K562 (cell line): ENCODE data around the gene GATA5. TPM values are rescaled to one million over a fixed set of nuclear protein-coding genes. Genes with fewer than 3 reads are reported as not detected.

Experiments
- ADNP ChIP-seq: fragments of 200-800 bp; sonication (Bioruptor generic); IDR thresholded peaks from 2 replicates; pipeline ENCODE4 v1.6.1; 2016; ENCODE audit warnings: missing genetic modification characterization, missing compliant biosample characterization
- BRCA1 ChIP-seq, 2 experiments: fragments of 450-650 bp in 1 of 2; sonication (generic) in 1 of 2; formaldehyde crosslinking in 1 of 2; IDR thresholded peaks; 2 replicates each; pipeline versions ENCODE4 v1.5.0 to v1.6.1; 2017 to 2020; ENCODE audit warnings: mild to moderate bottlenecking in 1 of 2, missing genetic modification reagents in 1 of 2
- CREB1 ChIP-seq, 2 experiments: sonication (generic) in 1 of 2; formaldehyde crosslinking in 1 of 2; IDR thresholded peaks; 2 replicates each; pipeline versions ENCODE4 v1.6.1 to v1.8.0; 2012 to 2022; ENCODE audit warnings: inconsistent platforms in 1 of 2, mild to moderate bottlenecking in 1 of 2, missing genetic modification reagents in 1 of 2, moderate library complexity in 1 of 2
- FOXP1 ChIP-seq: sonication (generic); formaldehyde crosslinking; IDR thresholded peaks from 2 replicates; pipeline ENCODE4 v1.8.0; 2022; ENCODE audit warnings: mild to moderate bottlenecking, missing genetic modification reagents
- HDAC3 ChIP-seq: fragments of 450-650 bp; IDR thresholded peaks from 2 replicates; pipeline ENCODE4 v1.6.1; 2018; ENCODE audit warnings: borderline replicate concordance, mild to moderate bottlenecking, moderate library complexity; ENCODE audit not compliant: partially characterized antibody
- NEUROD1 ChIP-seq: fragments of 150-350 bp; IDR thresholded peaks from 2 replicates; pipeline ENCODE4 v1.6.1; 2014; ENCODE audit warnings: borderline replicate concordance, low read length, low read depth; ENCODE audit not compliant: partially characterized antibody
- NFE2L1 ChIP-seq: fragments of 450-650 bp; IDR thresholded peaks from 2 replicates; pipeline ENCODE4 v1.6.1; 2016; ENCODE audit warnings: missing genetic modification characterization, low read depth, mild to moderate bottlenecking, missing compliant biosample characterization, moderate library complexity, borderline replicate concordance
- POLR2G ChIP-seq: fragments of 200-400 bp; formaldehyde crosslinking; IDR thresholded peaks from 2 replicates; pipeline ENCODE4 v1.6.1; 2017; ENCODE audit warnings: low read depth, mild to moderate bottlenecking, antibody characterized with exemption, low read length, moderate library complexity
- POLR3G ChIP-seq: IDR thresholded peaks from 2 replicates; pipeline ENCODE4 v1.6.1; 2011; ENCODE audit not compliant: insufficient read length, insufficient replicate concordance; ENCODE audit errors: extremely low read depth
- RBFOX2 ChIP-seq: fragments of 200-400 bp; formaldehyde crosslinking; IDR thresholded peaks from 2 replicates; pipeline ENCODE4 v1.6.1; 2017; ENCODE audit warnings: low read depth, mild to moderate bottlenecking, low read length, moderate library complexity
- RBM17 ChIP-seq: fragments of 200-400 bp; formaldehyde crosslinking; IDR thresholded peaks from 2 replicates; pipeline ENCODE4 v1.6.1; 2017; ENCODE audit warnings: low read depth, mild to moderate bottlenecking, low read length, borderline replicate concordance
- SP2 ChIP-seq: IDR thresholded peaks from 2 replicates; pipeline ENCODE4 v1.6.1; 2011; ENCODE audit warnings: mild to moderate bottlenecking, low read depth, low read length, moderate library complexity; ENCODE audit not compliant: poor library complexity, severe bottlenecking; ENCODE audit errors: extremely low read depth
- SRSF7 ChIP-seq: fragments of 200-400 bp; formaldehyde crosslinking; optimal IDR thresholded peaks from 2 replicates; pipeline ENCODE3; 2017; ENCODE audit warnings: mild to moderate bottlenecking, low read depth, low read length
- STAT6 ChIP-seq: sonication (generic); formaldehyde crosslinking; IDR thresholded peaks from 2 replicates; pipeline ENCODE4 v1.8.1; 2023; ENCODE audit warnings: mild to moderate bottlenecking, missing genetic modification reagents
- YY1 ChIP-seq, 3 experiments: IDR thresholded peaks; 2 replicates each; pipeline ENCODE4 v1.6.1; 2011; ENCODE audit warnings: low read length in 2 of 3, mild to moderate bottlenecking in 2 of 3, moderate library complexity in 2 of 3, borderline replicate concordance in 1 of 3, control low read depth in 1 of 3, low read depth in 1 of 3; ENCODE audit not compliant: insufficient read depth in 3 of 3, insufficient replicate concordance in 2 of 3, control insufficient read depth in 1 of 3, insufficient read length in 1 of 3; ENCODE audit errors: extremely low read depth in 1 of 3
- ZNF395 ChIP-seq: fragments of 200-800 bp; sonication (Bioruptor generic); IDR thresholded peaks from 2 replicates; pipeline ENCODE4 v1.6.1; 2017; ENCODE audit warnings: missing genetic modification characterization, missing compliant biosample characterization
- polyA plus RNA-seq, 8 experiments: library from polyadenylated mRNA; depleted of rRNA in 4 of 8; stranded (reverse) in 5 of 8; unstranded in 3 of 8; fragments of >200 nt; fragmentation: Nextera tagmentation in 2 of 8; fragmentation: Illumina TruSeq in 1 of 8; extraction: Ambion mirVana in 2 of 8; extraction: Trizol in 1 of 8; gene quantifications; 2 replicates each; pipeline versions ENCODE4 v1.2.1 to v1.2.3, GENCODE V29; 2011 to 2014; ENCODE audit warnings: inconsistent platforms in 1 of 8, missing spikeins in 1 of 8
- total RNA-seq, 7 experiments: library from RNA; depleted of rRNA in 6 of 7; stranded (reverse); fragments of >200 nt in 6 of 7; fragmentation: Illumina TruSeq in 2 of 7; extraction: Trizol in 2 of 7; gene quantifications; 2 replicates each; pipeline versions ENCODE4 v1.2.1 to v1.2.3, GENCODE V29; 2011 to 2021; ENCODE audit warnings: low replicate concordance in 1 of 7
- TF ChIP-seq, protein P1 (sequence below): fragments of 250-450 bp; sonication (Bioruptor Pico); IDR thresholded peaks from 2 replicates; pipeline ENCODE4 v1.5.0; 2020; ENCODE audit warnings: mild to moderate bottlenecking
- TF ChIP-seq, protein P2 (sequence below), 3 experiments: fragments of 200-800 bp in 1 of 3; sonication (Bioruptor generic) in 1 of 3; sonication (generic) in 1 of 3; formaldehyde crosslinking in 1 of 3; IDR thresholded peaks; 2 replicates each; pipeline versions ENCODE4 v1.6.1 to v1.8.0; 2016 to 2022; ENCODE audit warnings: mild to moderate bottlenecking in 2 of 3, missing compliant biosample characterization in 2 of 3, missing genetic modification characterization in 2 of 3, missing genetic modification reagents in 1 of 3

GATA5 gene
- total and polyA plus RNA-seq, 9 of the 15 experiments (the other 6 are each of a cell fraction or from before 2014, with no cell fraction given), result 0.09 to 0.57 (median 0.20) TPM; not detected in 3

DNA sequence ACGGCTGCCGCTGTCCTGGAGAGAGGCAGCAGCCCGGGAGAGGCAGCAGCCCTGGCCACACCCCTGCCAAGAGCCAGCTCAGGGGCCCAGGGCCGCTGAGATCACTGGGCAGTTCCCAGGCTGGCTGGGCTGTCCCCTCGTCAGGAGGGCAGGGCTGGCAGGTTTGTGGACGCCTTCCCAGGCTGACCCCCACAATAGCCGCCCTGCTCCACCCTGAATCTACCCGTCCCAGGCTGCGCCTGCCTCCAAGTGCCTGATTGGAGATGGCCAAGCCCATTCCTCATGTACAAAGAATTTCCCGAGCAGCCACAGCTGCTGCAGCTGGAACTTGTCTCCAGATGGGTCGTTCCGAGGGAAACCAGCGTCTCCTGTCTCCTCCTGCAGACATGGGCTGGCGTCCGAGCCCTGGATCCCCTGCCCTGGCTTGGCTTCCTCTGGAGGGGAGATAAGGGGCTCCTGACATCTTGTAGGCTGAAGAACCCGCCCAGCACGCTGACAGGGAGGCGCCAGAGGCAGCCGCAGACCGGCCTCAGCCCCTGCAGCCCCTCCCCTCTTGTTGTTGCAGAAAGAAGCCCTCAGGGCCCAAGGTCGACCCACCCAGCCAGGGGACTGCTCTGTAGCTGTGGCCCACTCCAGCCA lies 9.4 kb upstream of the GATA5 start (continued):
- TF ChIP-seq BRCA1 (IDR thresholded peaks at IDR 0.05) (no peak), BRCA1 (CRISPR knock-in tag; IDR thresholded peaks at IDR 0.05) (no peak), SP2 (no peak), YY1 (IDR thresholded peaks at IDR 0.05; ENCODE audit: borderline replicate concordance in 1 of 3, control insufficient read depth in 1 of 3, extremely low read depth in 1 of 3, insufficient read depth in 3 of 3, insufficient read length in 1 of 3, insufficient replicate concordance in 2 of 3, low read depth in 1 of 3, low read length in 2 of 3) (peak in 1 of 3 experiments; percentile 40), HDAC3 (no peak), NFE2L1 (tag) (no peak), POLR2G (peak; percentile 47; the same call in 1 of the 2 replicates), FOXP1 (CRISPR knock-in tag) (no peak), SRSF7 (no peak), NEUROD1 (no peak), ZNF395 (CRISPR knock-in tag) (no peak), STAT6 (CRISPR knock-in tag) (no peak), RBM17 (no peak), RBFOX2 (peak; percentile 40; the same call in 1 of the 2 replicates), ADNP (tag) (no peak), CREB1 (IDR thresholded peaks at IDR 0.05) (no peak), CREB1 (CRISPR knock-in tag; IDR thresholded peaks at IDR 0.05) (no peak), POLR3G (no peak)
- TF ChIP-seq, protein P1, sequence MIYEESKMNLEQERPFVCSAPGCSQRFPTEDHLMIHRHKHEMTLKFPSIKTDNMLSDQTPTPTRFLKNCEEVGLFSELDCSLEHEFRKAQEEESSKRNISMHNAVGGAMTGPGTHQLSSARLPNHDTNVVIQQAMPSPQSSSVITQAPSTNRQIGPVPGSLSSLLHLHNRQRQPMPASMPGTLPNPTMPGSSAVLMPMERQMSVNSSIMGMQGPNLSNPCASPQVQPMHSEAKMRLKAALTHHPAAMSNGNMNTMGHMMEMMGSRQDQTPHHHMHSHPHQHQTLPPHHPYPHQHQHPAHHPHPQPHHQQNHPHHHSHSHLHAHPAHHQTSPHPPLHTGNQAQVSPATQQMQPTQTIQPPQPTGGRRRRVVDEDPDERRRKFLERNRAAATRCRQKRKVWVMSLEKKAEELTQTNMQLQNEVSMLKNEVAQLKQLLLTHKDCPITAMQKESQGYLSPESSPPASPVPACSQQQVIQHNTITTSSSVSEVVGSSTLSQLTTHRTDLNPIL (CRISPR knock-in tag), result no peak
- TF ChIP-seq, protein P2, sequence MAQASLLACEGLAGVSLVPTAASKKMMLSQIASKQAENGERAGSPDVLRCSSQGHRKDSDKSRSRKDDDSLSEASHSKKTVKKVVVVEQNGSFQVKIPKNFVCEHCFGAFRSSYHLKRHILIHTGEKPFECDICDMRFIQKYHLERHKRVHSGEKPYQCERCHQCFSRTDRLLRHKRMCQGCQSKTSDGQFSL (CRISPR knock-in tag; IDR thresholded peaks at IDR 0.05), result no peak
- TF ChIP-seq, protein P2 (tag; IDR thresholded peaks at IDR 0.05), result no peak
